ENCODE data around the gene TLX2.

The TLX2 gene

GRCh38 chr2:74474899-74475298 is 39.4 kb upstream of the TLX2 start:
- Histone ChIP-seq H3K9me3 (ENCODE audit: low read length) (no peaks in the 10 kb centered on the region), H3F3A (ENCODE audit: insufficient read depth, low read length) (no peaks in the 10 kb centered on the region; the same call in 1 of the 2 replicates), H3K4me2 (ENCODE audit: low read length) (no peak overlapping the region), H4K20me1 (ENCODE audit: insufficient read depth, low read length) (no peaks in the 10 kb centered on the region), H3K27me3 (ENCODE audit: insufficient read depth, low read length) (no peaks in the 10 kb centered on the region), H3K4me1 (ENCODE audit: insufficient read depth, low read length, severe bottlenecking) (peaks cover 22% of the 10 kb centered on the region), H3K79me2 (ENCODE audit: insufficient read depth, low read length) (no peaks in the 10 kb centered on the region), H3K36me3 (ENCODE audit: insufficient read depth, low read length) (peaks cover 26% of the 10 kb centered on the region), H3K9me2 (ENCODE audit: low read depth, low read length) (no peaks in the 10 kb centered on the region), H3K9ac (ENCODE audit: low read length) (no peak overlapping the region), H2AFZ (ENCODE audit: low read length) (no peak overlapping the region), H3K4me3 (ENCODE audit: low read depth, low read length, poor library complexity, severe bottlenecking) (no peak overlapping the region), H3K27ac (ENCODE audit: low read depth, low read length, poor library complexity, severe bottlenecking) (no peak overlapping the region)
- TF ChIP-seq EZH2 (IDR thresholded peaks at IDR 0.05; ENCODE audit: borderline replicate concordance, low read length), result no peak
- TF ChIP-seq, protein P1, sequence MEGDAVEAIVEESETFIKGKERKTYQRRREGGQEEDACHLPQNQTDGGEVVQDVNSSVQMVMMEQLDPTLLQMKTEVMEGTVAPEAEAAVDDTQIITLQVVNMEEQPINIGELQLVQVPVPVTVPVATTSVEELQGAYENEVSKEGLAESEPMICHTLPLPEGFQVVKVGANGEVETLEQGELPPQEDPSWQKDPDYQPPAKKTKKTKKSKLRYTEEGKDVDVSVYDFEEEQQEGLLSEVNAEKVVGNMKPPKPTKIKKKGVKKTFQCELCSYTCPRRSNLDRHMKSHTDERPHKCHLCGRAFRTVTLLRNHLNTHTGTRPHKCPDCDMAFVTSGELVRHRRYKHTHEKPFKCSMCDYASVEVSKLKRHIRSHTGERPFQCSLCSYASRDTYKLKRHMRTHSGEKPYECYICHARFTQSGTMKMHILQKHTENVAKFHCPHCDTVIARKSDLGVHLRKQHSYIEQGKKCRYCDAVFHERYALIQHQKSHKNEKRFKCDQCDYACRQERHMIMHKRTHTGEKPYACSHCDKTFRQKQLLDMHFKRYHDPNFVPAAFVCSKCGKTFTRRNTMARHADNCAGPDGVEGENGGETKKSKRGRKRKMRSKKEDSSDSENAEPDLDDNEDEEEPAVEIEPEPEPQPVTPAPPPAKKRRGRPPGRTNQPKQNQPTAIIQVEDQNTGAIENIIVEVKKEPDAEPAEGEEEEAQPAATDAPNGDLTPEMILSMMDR (IDR thresholded peaks at IDR 0.05; ENCODE audit: low read length), result peak; percentile 43

DNA sequence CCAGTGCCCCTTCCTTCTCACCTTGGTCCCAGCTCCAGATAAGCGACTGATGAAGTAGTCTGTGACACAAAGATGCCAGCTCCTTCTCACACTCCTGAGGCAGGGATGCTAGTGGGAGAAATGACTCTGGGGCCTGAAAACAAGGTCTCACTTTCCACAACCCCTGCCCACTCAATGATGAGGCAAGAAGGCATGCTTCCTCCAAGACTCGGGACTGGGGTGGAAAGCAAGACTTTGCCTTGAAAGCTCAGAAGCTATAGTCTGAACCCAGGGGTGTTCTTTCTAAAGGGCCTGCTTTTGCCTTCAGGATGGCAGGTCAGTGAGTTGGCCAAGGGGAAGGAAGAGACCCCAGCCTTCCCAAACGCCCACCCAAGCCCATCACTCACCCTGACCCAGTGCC is 32.8 kb upstream of the TLX2 start:
- Histone ChIP-seq H3K4me2 (ENCODE audit: low read length) (peak overlapping the region; percentile 98), H2AFZ (ENCODE audit: low read length) (no peak overlapping the region), H3K9me2 (ENCODE audit: low read depth, low read length) (no peaks in the 10 kb centered on the region), H3K9ac (ENCODE audit: low read length) (peak overlapping the region; percentile 91), H3K9me3 (ENCODE audit: low read length) (no peaks in the 10 kb centered on the region), H3F3A (ENCODE audit: insufficient read depth, low read length) (no peaks in the 10 kb centered on the region; the same call in 1 of the 2 replicates), H3K79me2 (ENCODE audit: insufficient read depth, low read length) (0 out of 2 replicates have a peak, but pooled peaks cover 6% of the 10 kb centered on the region), H3K36me3 (ENCODE audit: insufficient read depth, low read length) (peaks cover 26% of the 10 kb centered on the region; the same call in 1 of the 2 replicates), H3K4me1 (ENCODE audit: insufficient read depth, low read length, severe bottlenecking) (peaks cover 29% of the 10 kb centered on the region), H3K4me3 (ENCODE audit: low read depth, low read length, poor library complexity, severe bottlenecking) (peak overlapping the region; percentile 91), H4K20me1 (ENCODE audit: insufficient read depth, low read length) (no peaks in the 10 kb centered on the region), H3K27ac (ENCODE audit: low read depth, low read length, poor library complexity, severe bottlenecking) (no peak overlapping the region), H3K27me3 (ENCODE audit: insufficient read depth, low read length) (no peaks in the 10 kb centered on the region)
- TF ChIP-seq, protein P1 (IDR thresholded peaks at IDR 0.05; ENCODE audit: low read length), result no peak
- no peak for TF ChIP-seq EZH2 (IDR thresholded peaks at IDR 0.05; ENCODE audit: borderline replicate concordance, low read length)

DNA sequence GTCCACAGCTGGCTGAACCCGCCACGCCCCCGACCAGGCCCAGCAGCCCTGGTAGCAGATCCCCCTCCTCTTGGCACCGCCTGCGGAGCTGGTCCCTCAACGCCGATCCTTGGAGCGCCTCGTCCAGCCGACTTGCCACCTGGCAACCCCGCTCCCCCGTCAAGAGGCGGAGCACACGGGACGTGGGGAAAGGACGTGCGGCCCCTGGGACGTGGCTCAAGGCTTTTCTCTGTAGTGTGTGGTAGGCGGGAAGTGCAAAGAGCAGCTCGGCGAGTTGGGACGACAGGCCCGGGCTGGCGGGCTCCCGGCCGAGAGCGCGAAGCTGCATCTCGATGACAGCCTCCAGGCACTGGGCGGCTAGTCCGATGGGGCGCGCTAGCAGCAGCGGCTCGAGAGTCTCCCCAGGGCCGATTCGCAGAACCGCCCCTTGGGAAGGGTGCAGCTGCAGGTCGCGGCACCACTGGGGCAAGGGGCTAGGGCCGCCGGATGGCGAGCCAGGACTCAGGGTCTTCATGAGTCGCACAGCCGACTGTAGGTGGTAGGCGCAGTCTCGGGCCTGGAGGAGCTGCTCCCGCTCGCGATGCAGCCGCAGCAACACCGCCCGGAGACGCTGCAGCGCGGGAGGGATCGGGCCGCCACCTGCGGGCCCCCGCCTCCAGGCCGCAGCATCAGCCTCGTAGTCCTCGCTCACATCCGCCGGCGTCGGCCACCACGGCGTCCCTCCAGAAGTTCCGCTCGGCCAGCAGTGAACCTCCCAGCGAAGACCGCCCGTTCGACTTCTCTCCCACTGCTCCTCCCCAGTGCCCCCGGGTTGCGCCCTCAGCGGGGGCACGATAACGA is 32.1 kb upstream of the TLX2 start:
- Histone ChIP-seq H3K9ac (ENCODE audit: low read length) (peak overlapping the region; percentile 91), H3K9me3 (ENCODE audit: low read length) (no peaks in the 10 kb centered on the region), H3K4me3 (ENCODE audit: low read depth, low read length, poor library complexity, severe bottlenecking) (peak overlapping the region; percentile 91), H3K27ac (ENCODE audit: low read depth, low read length, poor library complexity, severe bottlenecking) (peak overlapping the region; percentile 85), H3K79me2 (ENCODE audit: insufficient read depth, low read length) (0 out of 2 replicates have a peak, but pooled peaks cover 6% of the 10 kb centered on the region), H2AFZ (ENCODE audit: low read length) (no peak overlapping the region), H3K4me2 (ENCODE audit: low read length) (peak overlapping the region; percentile 98), H4K20me1 (ENCODE audit: insufficient read depth, low read length) (no peaks in the 10 kb centered on the region), H3K9me2 (ENCODE audit: low read depth, low read length) (no peaks in the 10 kb centered on the region), H3K36me3 (ENCODE audit: insufficient read depth, low read length) (peaks cover 26% of the 10 kb centered on the region; the same call in 1 of the 2 replicates), H3F3A (ENCODE audit: insufficient read depth, low read length) (no peaks in the 10 kb centered on the region; the same call in 1 of the 2 replicates), H3K27me3 (ENCODE audit: insufficient read depth, low read length) (no peaks in the 10 kb centered on the region), H3K4me1 (ENCODE audit: insufficient read depth, low read length, severe bottlenecking) (peaks cover 29% of the 10 kb centered on the region)
- no peak for TF ChIP-seq EZH2 (IDR thresholded peaks at IDR 0.05; ENCODE audit: borderline replicate concordance, low read length)
- TF ChIP-seq, protein P1 (IDR thresholded peaks at IDR 0.05; ENCODE audit: low read length), result no peak
